ENCODE data around the gene BTLA.
"Not testable (repeated sequence)": the region's sequence is repeated elsewhere in the genome, so short reads cannot be mapped to it uniquely, and the experiment has no call there.

Gene BTLA, protein sequence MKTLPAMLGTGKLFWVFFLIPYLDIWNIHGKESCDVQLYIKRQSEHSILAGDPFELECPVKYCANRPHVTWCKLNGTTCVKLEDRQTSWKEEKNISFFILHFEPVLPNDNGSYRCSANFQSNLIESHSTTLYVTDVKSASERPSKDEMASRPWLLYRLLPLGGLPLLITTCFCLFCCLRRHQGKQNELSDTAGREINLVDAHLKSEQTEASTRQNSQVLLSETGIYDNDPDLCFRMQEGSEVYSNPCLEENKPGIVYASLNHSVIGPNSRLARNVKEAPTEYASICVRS

DNA sequence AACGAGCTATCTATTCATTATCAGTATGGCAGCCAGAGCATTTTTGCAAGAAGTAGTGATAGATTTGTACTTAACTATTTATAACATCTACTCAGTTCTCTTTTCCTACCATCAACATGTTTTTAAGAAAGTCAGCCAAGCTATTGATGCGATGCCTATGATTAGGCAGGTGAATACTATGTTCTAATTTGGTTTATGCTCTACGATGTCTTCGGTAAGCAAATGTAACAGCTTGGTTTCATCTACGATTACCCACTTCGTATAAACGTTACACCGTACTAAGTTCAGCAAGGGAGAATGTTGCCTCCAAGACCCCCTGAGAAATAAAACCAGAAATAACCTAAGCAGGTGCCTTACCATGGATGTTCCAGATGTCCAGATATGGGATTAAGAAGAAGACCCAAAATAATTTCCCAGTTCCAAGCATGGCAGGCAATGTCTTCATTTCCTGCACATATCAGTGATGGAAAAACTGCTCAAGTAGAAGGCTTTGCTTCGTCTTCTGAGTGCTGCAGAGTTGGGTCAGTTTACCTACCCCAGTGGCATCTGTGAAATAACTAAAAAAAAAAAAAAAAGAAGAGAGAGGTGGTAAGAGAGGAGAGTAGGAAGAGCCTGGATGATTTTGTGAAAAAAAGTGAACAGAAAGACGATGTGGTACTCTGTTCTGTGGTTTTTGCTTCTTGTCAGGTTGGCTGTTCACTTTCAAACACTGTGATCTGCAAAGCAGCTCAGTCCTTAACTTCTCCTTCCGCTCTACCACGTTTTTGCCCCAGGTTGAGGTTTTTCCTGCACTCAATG is at the start of gene BTLA:
Gene BTLA, minus strand, starts transcription at position 559 of the 798 bp plus-strand sequence. Its CDS starts 114 bp downstream, at position 445.
- DNase-seq (ENCODE audit: low read depth, low spot score): no peak

DNA sequence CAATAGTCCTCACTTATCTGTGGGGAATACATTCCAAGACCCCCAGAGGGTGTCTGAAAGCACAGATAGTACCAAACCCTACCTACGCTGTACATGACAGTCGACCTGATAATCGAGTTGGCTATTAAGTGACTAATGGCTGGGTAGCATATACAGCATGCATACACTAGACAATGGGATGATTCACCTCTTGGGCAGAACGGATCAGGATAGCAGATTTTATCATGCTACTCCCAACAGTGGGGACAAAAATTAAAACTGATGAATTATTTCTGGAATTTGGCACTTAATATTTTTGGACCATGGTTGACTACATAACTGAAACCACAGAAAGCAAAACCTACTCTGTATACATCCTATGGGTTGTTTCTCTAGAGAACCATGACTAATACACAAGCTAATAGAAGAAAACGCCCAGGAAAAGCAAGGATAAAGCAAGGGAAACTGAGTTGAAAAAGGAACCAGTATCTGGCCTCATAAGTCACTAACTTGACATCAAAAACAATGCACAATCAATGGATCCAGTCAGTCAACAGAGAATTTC is 47.0 kb upstream of the BTLA start:
- no peak for DNase-seq (ENCODE audit: low read depth, low spot score)

DNA sequence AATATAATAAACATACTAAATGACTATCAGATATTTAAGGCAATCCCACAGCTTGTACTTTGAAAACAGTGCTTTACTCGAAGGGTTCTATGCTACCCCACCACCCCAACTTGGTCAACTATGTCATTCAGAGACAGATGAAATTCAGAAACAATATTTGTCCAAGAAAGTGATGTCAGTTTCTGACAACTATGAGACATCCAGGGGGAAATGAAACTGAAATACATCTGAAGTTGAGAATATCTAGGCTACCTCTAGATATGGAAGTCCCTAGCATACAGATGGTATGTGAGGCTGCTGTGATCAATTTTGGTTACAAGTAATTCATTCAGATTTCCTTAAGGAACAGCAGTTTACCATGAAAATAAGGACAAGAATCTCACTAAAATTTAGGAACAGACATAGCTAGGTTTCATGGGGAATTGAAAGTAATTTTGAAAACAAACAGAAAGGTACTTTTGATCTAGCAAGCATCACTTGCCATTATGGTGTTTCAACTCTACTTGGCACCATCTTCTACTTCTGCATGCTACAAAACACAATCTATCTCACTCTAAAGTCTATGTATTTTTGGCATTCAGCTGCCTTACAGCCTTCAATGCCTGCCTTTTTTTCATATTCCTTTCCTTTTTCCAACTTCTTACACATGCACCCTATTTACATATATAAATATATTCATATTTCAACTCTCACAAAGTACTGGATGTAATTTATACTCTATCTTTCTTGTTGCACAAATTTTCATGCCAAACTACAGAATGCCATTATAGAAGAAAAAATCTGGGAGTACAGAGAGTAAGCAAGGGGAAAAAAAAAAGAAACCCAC is 40.8 kb upstream of the BTLA start:
- DNase-seq (ENCODE audit: low read depth, low spot score): no peak

DNA sequence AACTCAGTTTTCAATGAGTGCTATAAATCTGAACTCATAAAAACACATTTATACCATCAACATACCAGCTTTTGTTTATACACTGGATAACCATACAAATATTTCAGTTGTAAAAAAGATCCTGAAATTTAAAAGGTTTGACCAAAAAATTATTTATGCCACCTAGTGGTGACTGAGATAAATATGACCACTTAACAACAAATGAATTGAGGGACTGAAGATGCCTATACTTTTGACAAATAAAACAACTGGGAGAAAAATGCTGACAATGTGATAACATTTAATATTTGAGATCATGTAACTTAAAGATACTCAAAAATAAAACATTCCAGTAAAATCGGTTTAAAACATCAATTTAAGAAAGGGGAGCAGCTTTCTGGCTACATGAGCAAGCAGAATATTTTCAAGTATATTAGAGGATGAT is 32.1 kb upstream of the BTLA start:
- DNase-seq (ENCODE audit: low read depth, low spot score): no peak

DNA sequence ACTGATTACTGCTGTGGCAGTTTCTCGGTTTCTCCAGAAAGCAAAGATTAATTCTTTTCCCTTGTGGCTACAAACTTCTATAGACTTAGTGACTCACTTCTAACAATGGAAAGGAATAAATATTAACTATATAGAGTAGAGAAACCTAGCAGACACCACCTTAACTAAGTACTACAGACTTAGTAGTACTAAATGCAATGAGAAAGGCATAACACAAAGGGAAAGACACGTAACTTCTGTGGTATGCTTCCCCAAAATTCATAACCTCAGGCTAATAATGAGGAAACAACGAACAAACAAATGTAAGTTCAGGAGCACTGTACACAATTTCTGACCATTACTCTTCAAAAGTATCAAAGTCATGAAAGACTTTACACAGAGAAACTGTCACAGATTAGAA is 31.3 kb upstream of the BTLA start:
- DNase-seq (ENCODE audit: low read depth, low spot score): no peak

DNA sequence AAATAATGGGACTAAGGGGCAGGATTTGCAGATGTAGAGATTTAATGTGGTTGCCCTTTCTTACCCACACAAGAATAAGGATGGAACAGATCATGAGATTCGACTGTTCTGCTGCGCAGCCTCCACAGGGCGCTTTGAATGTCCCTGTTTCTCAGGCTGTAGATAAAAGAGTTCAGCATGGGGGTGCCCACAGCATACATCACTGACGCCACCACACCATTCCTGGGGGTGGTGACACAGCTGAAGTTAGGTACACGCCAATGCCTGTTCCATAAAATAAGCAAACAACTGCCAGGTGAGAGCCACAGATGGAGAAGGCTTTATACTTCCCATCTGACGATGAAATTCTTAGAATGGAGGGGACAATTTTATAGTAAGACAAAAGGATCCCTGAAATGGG is 24.9 kb upstream of the BTLA start:
- DNase-seq (ENCODE audit: low read depth, low spot score): not testable (repeated sequence)

DNA sequence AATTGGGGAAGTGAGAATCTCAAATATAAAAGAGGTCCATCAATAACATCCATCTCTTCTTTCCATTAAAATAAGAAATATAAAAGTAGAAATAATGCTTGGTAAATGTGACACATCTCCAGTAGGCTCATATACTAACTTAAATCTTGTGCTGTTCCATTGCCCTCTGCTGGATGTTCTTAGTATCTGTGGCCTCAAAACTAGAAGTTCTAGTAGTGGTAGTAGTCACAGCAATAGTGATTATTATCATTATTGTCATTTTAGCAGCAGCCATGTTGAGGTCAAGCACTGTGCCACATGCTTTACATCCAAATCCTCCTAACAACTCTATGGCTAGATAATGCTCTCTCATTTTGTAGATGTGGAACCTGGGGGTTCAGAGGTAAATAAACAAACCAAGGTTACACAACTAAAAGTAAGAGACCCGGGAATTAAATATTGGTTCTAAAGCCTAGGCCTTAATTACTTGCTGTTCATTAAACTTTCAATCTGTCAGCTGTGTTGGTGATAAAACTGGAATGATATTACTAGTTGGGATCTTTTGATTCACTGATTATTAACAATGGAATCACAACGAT is 20.2 kb upstream of the BTLA start:
- no peak for DNase-seq (ENCODE audit: low read depth, low spot score)

DNA sequence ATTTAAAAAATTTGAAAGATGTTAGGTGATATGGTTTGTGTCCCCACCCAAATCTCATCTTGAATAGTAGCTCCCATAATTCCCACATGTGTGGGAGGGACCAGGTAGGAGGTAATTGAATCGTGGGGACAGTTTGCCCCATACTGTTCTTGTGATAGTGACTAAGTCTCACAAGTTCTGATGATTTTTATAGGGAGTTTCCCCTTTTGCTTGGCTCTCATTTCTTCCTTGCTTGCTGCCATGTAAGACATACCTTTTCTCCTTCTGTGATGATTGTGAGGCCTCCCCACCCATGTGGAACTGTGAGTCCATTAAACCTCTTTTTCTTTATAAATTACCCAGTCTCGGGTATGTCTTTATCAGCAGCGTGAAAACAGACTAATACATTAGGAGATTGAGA is 19.7 kb upstream of the BTLA start:
- not testable (repeated sequence) for DNase-seq (ENCODE audit: low read depth, low spot score)

DNA sequence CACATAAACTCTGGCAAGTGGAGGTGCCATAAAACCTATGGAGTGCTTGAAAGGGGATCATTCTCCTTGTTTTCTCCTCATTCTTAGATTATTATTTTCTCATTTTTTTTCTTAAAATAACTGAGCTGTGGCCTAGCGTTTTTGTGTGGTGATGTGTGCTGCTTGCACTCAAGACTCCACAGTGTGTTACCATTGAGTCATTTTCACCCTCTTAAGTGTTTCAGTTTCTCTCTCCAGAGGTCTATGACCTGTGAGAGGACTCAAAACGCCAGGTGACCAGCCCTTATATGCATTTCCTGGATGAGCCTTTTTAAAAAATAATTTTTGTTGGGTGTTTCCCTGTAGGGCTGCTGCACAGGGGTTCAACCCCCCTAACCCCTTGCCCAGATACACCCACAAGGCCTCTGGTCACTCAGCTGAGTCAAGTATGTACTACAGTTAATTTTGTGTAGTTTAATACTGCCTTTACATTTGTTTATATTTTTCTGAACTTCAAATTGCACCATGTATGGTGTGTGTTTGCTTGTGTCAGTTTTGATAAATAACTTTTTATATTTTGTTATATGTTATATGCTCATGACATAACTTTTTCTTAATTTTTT is 15.4 kb upstream of the BTLA start:
- DNase-seq (ENCODE audit: low read depth, low spot score): no peak

DNA sequence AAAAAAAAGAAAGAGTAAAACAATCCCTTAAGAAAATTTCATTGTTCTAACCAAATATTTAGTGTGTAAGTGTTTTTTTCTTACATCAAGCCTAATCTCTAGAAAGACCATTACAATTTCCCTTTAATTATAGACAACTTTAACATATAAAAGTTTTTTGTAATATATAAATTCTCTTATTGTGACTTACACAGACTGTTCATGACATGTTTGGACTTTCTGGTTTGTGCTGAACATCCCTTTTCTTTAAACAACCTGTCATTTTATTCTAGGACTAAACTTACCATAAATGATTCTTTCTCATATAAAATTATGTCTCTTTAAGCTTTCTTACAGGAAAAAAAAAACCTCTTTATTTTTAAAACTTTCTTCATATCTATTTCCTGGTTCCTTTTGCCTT is 13.0 kb upstream of the BTLA start:
- DNase-seq (ENCODE audit: low read depth, low spot score): no peak

DNA sequence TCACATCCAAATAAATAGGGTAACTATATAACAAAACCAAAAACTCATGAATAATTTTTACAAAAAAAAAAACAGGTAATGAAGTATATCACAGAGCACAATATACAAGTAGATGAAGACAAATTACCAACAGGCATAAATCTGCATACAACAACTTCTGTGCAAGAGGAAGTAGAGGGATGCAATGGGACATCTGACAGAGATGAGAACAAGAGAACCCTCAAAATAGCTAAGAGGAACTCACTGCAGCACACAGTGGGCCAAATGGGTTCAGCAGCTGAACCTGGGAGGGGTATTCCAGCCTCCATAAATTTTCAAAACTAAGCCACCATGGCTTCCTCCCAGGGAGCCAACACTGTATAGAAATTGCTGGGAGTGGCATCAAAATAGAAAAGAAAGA is 9.6 kb upstream of the BTLA start:
- DNase-seq (ENCODE audit: low read depth, low spot score): no peak

DNA sequence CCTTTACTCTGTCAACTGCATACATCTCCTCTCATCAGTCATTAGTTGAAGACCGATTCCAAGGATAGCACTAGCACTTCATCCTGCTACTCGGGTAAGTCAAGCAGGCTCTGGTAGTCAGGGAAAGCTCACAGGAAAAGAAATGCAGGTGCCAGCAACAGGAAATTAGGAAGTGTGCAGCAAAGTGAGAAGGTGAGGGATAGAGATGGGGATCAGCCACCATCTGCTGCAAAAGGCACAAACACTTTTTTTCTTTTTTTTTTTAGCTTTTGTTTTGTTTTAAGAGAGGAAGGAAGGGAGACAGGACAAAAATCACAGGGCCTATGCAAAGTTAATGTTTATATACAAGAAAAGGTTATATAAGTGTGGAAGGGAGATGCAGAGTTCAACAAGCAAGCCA is 9.0 kb upstream of the BTLA start:
- DNase-seq (ENCODE audit: low read depth, low spot score): no peak

DNA sequence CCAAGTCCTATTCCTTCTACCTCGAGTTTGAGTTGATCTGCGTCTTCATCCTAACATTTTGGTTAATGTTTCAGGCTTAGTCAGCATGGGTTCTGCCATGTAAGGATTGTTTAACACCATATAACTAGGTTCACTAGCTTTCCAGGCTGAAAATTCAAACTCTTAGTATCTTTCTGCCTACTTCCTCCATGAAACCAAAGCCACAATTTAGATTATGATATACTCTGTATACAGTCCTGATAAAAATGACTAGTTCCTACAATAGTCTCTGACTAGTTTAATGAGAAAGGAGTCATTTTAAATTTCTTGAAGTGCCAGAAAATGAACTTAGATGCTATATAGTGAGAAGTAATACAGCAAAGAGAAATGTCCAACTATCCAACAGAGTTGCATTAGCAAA is 6.6 kb upstream of the BTLA start:
- no peak for DNase-seq (ENCODE audit: low read depth, low spot score)

DNA sequence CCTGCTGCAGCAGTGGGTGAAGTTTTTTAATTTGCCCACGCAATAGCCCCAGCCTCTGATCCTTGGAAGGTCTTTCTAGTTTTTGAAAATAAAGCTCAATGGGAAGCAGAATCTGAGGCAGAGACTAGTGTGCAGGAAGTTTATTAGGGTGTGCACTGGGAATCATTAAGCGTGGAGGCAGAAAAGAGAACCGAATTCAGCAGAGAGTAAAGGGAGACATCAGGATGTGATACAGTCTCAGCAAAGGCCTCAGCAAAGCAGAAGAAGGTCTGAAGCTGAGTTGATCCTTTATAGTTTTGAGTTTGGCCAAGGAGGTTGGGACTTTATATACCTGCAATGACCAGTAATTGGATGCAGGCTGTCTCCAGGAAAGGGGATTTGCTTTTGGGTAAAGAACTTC is 4.9 kb upstream of the BTLA start:
- no peak for DNase-seq (ENCODE audit: low read depth, low spot score)

DNA sequence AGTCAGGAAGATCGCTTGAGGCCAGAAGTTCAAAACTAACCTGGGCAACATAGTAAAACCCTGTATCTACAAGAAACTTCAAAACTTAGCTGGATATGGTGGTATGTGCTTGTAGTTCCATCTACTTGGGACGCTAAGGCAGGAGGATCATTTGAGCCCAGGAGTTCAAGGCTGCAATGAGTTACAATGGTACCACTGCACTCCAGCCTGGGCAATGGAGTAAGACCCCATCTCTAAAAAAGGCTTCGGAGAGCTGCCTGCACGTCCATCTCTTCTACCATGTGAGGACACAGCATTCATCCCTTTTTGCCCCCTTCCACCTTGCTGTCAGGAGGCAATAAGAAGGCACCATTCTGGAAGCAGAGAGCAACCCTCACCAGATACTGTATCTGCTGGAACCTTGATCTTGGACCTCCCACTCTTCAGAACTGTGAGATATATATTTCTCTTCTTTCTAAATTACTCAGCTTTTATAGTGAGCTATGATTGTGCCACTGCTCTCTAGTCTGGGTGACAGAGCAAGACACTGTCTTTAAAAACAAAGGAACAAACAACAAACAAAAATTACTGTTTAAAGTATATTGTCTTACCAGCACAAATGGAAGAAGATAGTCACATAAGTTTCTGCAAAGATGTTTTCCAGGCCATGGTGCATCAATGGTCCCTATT is 4.2 kb upstream of the BTLA start:
- DNase-seq (ENCODE audit: low read depth, low spot score): no peak

DNA sequence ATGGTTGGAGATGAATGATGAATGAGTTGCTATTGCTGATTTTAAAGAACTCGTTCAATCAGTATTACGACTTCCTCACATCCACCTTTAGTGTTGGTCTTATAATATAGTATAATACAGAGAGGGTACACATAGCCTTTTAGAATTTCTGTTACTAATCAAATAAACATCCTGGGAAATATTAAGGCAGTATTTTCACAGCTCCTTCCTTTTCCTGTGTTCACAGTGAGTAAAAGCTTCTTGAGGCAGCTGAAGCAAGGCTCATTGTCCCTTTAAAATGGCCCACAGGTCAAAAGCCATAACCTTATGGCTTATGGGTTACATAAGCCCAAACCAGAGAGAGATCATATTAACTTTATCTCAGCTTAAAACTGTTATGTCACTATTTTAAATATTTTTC is 1.3 kb upstream of the BTLA start:
- DNase-seq (ENCODE audit: low read depth, low spot score): no peak

DNA sequence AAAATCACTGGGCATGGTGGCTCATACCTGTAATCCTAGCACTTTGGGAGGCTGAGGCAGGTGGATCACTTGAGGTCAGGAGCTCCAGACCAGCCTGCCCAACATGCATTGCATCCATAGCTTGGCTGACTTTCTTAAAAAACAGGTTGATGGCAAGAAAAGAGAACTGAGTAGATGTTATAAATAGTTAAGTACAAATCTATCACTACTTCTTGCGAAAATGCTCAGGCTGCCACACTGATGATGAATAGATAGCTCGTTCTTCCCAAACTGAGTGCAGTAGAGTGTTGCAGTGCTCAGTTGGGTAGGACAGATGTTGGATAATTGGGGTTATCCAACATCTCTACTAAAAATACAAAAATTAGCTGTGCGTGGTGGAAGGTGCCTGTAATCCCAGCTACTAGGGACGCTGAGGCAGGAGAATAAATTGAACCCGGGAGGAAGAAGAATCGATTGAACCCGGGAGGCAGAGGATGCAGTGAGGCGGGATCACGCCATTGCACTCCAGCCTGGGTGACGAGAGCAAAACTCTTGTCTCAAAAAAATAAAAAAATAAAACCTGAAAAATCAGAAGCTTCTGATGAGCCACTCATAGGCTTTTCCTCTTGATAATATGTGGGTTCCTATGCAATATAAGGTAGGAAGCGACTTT is 1.2 kb downstream of the BTLA start:
- no peak for DNase-seq (ENCODE audit: low read depth, low spot score)

DNA sequence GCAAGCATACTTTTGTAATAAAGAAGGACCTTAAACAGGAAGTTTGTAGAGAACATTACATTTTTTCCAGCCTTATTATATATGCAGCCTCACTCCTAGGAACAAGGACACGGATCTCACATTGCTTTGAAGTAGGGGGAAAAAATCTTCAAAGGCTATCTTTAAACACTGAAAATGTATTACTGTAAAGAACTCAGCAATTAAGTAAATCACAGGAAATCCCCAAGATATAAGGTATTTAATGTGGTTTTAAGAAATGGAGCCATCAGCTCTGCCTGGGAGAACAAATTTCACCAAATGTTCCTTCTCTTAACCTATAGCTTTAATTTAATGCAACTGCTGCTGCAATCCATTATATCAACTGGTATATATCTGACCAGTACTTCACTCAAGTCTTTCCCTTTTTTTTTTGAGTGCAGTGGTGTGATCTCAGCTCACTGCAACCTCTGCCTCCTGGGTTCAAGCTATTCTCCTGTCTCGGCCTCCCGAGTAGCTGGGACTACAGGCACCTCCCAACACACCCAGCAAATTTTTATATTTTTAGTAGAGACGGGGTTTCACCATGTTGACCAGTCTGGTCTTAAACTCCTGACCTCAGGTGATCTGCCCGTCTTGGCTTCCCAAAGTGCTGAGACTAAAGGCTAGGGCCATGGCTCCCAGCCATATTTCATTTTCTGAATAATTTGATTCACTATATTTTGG is 2.8 kb downstream of the BTLA start:
- no peak for DNase-seq (ENCODE audit: low read depth, low spot score)

DNA sequence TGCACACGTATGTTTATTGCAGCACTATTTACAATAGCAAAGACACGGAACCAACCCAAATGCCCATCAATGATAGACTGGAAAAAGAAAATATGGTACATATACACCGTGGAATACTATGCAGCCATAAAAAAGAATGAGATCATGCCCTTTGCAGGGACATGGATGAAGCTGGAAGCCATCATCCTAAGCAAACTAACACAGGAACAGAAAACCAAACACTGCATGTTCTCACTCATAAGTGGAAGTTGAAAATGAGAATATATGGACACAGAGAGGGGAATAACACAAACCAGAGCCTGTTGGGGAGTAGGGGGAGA is 4.9 kb downstream of the BTLA start:
- DNase-seq (ENCODE audit: low read depth, low spot score): not testable (repeated sequence)

DNA sequence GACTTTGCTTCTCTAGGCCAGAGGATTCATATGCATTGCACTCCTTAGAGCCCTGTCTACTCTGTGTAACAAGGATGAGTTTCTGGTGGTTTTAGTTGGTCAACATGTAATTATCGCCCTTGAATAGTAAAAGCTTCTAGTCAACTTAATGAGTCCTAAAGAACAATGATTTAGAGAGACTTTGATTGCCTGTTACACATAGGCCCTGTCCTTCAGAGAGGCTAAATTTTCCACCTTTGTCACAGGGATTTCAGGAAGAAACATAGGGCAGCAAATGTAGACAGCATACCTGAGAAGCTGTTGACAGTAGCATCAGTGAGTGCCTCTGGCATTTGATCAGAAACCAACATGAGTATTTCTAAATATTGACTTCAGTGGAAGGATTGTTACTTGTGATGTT is 7.1 kb downstream of the BTLA start:
- no peak for DNase-seq (ENCODE audit: low read depth, low spot score)
